CD4-positive, alpha-beta T cell treated with Interferon alpha-2 for 1 hour (primary cell): ENCODE measurements around the gene MCAT.
"Not testable (repeated sequence)": the region's sequence is repeated elsewhere in the genome, so short reads cannot be mapped to it uniquely, and the experiment has no call there.

Experiments used
- DNase-seq, 2 donors: peaks; one replicate each; pipeline ENCODE4 v3.0.0-alpha.2; 2020 to 2022

MCAT gene

DNA sequence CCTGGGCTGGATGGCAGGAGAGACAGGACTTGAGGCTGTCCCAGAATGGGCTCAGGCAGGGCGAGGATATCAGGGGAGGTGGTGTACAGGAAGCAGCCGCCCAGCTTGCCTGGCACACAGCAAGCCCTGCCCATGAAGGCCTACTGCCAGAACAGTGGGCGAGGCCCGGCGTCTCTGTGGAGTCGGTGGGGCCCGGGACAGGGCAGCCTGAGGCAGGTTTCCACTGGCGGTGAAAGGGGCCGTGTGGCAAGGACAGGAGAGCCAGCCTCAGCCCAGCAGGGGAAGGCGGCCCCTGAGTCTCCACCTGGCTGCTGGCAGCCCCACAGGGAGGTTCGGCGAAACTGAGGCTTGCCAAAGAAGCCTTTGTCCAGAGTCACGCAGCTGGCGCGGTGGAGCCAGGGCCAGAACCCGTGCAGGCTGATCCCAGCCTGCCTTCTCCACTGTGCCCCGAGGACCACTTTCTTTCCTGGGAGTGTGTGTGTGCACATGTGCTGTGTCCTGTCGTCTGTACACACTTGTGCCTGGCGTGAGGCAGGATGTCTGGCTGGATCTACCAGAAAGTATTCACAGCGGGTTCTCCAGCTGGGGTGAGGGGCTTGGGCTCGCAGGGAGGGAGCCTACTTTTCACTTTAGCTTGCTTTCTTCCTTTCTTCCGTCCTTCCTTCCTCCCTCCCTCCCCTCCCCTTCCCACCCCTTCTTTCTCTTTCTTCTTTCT, 9.3 kb upstream of the MCAT start:
- peak; percentile 48 to 69 for DNase-seq

DNA sequence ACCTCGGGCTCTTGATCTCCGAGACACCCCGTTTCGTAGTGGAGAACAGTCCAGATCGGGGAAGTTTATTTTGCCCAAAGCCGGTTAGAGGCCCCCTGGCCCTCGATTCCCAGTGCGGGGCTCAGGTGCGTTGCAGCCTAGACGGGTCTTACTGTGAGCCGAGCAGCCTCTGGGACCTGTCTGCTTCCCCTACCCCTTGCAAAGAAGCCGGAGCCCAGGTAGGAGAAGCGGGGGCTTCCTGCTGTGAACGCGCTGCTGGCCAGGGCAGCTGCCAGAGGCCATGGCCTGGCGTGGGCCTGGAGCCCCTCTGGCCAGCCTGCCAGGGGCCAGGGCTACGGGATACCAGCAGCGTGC, 8.8 kb upstream of the MCAT start:
- DNase-seq = no peak

DNA sequence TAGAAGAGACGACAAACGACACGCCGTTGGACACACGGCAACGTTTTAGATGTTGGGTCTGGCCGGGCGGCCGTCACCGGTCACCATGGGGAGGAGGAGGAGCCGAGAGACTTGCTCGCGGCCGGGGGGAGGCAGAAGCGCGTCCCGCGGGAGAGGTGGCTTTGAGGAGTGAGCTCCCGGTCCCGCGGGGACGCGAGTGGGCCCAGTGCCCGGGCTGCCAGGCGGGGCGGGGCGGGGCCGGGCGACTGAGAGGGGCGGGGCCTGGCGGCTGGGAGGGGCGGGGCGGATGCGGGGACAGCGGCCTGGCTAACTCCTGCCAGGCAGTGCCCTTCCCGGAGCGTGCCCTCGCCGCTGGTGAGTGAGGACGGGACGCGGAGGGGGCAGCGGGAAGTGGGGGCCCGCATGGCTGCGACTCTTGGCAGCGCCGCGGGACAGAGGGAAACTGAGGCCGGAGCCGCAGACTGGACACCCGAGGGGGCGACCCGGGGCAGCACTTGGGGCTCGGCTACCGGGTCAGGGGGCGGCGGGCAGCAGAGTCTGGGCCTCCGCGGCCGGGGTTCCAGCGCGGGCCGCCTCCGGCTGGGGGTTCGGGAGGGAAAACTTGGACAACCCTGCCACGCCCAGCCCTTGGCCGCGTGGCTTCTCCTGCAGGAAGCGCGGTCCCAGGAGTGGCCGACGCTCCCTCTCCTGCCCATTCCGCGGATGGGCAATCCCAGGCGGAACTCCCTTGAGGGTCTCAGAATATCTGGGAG, 8.2 kb upstream of the MCAT start, which contains the start of gene TSPO:
Gene TSPO (plus strand): TSS at position 309 of the 752 bp plus-strand sequence. CDS start 7,680 bp downstream, outside the sequence.
- peak; percentile 53 to 75 for DNase-seq

DNA sequence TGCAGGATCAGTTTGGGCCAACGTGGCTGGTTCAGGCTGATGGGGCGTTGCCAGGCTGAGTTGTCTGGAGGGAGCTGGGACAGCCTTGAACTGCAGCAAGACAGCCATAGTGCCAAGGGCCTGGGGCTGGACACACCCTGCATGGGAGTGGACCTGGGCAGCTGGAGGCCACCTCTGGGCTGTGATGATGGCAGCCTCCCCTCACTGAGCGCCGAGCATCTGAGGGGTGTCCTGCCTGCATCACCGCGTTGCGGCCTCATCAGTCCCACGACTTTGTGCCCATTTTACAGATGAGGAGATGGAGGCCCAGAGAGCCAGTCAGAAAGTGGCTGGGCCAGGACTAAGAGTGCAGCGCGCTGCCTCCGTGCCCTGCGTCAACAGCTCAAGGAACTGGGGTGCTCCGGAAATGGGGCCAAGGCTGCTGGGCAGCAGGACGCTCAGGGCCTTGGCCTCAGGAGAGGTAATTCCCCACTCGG, 7.6 kb upstream of the MCAT start:
- peak in 1 of 2 donors; percentile 15 for DNase-seq

DNA sequence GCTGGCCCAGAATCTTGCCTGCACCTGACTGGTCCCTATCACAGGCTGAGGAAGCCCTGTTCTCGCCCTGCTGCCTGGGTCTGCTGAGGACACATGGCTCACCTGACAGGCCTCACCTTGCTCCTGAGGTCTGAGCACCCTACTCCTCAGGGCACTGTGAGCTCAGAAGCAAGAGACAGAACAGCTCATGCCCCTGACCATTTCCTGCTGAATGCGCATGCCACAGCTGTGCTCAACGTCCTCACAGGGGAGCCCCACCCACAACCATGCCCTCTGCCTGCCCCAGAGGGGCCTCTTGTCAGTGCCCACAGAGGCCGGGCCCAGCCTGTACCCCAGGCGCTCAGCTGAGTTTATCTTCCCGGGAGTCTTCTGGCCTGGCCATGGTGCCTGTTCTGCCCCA, 5.4 kb upstream of the MCAT start:
- DNase-seq = no peak

DNA sequence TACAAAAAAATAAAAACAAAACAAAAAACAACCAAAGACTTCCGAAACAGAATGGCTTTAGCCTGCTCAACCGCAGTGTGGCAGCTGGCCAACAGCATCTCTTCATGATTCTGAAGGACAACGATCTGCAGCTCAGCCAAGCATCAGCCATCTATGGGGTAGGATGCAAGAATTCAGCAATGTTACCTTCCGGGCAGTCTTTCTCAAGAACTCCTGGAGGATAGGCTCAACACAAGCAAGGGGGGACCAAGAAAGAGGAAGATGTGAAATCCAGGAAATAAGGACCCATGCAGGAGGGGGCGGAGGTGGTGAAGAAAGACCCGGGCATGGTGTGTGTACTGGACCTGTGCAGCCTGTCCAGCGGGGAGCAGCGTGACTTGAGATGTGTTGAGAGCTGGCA, 4.6 kb upstream of the MCAT start:
- DNase-seq = no peak

DNA sequence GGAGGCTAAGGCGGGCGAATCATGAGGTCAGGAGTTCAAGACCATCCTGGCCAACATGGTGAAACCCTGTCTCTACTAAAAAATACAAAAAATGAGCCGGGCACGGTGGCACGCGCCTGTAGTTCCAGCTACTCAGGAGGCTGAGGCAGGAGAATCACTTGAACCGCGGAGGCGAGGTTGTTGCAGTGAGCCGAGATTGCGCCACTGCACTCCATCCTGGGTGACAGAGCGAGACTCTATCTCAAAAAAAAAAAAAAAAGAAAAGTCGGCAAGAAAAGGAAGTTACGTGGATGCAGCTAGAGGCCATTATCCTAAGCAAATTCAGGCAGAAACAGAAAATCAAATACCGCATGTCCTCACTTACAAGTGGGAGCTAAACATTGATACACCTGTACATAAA, 3.1 kb upstream of the MCAT start:
- peak in 1 of 2 donors; percentile 46 for DNase-seq

DNA sequence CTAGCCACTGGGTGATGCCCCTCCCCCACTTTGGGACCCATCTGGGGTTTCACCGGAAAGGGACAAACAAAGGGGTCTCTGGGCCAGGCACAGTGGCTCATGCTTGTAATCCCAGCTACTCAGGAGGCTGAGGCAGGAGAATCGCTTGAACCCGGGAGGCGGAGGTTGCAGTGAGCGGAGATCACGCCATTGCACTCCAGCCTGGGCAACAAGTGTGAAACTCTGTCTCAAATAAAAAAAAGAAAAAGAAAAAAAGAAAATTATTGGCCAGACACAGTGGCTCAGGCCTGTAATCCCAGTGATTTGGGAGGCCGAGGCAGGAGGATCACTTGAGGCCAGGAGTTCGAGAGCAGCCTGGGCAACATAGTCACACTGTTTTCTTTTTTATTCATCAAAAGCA, 2.2 kb upstream of the MCAT start:
- not testable (repeated sequence) for DNase-seq

DNA sequence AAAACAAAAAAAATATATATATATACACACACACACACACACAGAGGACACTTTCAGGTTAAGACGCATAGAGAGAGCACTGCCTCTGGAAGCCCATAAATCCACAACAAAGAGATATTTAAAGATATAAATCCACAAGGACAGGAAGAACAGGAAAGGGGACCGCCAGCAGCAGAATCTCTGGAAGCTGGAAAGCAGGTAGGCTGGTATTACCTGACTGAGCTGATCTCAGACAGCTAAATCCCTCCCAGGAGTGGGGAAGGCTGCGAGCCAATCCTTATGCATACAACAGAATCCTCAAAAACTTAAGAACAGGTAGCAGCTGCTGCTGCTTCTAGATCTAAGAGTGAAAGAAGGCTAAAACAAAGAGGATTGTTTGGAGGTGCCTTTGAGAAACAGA, 1.8 kb upstream of the MCAT start:
- no peak for DNase-seq

DNA sequence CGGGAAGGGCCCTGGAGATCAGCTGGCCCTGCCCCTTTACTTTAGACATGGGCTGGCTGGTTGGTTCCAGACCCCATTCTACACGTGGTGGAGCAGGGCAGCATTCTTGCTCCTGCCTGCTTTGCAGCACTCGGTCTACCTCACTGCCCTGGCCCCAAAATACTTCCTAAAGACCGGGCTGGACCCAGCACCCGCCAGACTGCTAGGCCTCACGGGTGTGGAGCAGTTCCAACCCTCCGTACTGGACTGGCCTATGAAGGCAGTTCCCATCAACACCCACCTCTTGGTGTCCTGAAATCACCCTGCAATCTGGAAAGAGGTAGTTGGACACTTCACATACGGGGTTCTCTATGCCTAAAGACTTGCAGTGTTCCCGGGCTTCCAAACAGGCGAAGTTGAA, 6.4 kb downstream of the MCAT start:
- no peak for DNase-seq

DNA sequence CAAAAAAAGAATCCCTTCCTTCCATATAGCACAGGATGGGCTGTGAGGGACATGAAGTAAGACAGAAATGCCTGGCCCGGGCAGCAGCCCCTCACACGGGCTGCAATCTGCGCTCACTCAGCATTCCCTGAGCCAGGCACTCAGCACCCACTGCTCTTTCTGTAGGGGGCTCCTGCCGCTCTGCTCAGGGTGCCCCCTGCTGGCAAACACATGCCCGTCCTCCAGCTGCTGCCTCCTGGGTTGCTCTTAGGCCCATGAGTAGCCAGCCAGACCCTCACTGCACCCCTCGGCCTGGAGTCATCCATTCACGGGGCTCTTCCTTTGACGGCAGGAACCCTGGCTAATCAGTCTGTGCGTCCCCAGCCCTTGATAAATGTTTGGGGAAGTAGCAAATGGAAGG, 6.9 kb downstream of the MCAT start:
- peak; percentile 43 to 52 for DNase-seq

DNA sequence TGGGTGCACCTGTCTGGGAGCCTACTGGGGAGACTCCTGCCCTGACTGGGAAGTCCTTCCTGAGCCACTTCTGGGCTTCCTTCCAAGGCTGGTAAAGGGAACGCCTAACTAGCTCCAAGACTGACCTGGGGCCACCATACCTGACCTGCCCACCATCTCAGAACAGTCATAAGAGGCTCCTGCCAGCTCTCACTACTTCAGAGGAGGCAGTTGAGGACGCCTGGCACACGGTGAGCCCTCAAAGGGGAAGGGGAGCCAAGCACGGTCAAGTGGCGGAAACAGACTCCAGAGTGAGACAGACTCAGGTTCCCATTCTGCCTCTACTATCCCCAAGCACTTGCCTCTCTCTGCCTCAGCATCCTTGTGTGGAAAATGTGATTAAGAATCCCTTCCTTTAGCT, 7.6 kb downstream of the MCAT start:
- no peak for DNase-seq

DNA sequence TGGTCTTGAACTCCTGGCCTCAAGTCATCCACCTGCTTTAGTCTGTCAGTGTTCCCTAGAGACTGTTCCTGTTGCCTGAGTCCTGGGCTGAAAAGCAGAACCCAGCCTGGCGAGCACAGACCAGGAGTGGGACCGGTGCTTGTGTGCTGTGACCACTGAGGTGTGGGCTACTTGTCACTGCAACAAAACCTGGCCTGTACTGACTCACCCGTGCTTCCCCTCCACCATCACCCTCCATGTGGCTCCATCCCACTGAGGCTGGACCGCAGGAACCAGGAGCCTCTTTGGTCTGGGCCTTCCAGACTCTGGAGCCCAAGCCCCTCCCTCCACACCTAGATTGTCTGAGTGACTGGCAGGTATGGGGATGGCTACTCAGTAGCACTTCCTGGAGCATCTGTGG, 8.6 kb downstream of the MCAT start:
- no peak for DNase-seq

DNA sequence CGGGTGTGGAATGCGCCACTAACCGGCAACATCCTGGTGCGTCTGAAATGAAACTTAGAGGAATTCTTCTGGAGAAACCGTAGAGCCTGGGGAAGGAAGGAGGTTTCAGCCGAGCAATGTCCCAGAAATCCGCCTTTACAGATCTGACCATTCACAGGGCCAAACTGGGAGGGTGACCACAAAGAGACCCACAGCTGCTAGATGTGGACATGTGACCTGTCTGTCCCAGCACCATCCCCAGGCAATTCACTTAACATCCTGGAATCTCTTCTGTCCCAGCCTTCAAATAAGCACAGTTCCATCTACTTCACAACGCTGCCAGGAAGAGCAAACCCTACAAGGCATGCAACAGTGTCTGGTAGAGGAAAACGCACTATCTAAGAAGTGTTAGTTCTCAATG, 9.8 kb downstream of the MCAT start:
- no peak for DNase-seq

DNA sequence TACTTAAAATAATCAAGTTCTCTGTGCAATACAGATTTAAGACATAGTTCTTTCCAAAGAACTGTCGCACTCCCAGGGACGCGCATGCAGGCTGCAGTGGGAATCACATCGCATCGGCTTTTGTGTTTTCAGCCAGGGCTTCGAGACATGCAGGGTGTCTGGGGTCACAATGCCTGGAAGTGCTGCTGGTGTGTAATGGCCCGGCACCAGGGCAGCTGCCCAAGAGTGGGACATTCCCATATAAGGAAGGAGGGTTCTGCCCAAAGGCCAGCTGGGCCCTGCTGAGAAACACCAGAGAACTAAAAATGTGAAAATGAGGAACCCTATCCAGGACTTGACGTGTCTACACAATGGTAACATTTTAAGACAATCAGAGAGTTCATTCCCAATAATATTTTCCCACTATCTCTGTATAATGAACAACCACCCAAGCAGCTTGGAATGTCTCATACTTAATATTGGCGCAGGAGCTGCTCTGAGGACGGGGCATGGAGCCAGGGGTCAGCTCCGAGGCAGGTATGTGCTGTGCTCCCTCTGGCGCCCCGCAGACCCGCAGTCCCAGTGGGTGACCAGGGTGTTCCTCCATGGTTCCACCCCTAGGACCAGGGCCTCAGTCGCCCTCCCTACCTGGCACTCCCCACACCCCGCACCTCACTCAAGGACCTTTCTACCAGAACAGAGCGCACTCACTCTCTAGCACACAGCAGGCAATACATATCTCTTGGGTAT, 11.3 kb downstream of the MCAT start:
- no peak for DNase-seq

DNA sequence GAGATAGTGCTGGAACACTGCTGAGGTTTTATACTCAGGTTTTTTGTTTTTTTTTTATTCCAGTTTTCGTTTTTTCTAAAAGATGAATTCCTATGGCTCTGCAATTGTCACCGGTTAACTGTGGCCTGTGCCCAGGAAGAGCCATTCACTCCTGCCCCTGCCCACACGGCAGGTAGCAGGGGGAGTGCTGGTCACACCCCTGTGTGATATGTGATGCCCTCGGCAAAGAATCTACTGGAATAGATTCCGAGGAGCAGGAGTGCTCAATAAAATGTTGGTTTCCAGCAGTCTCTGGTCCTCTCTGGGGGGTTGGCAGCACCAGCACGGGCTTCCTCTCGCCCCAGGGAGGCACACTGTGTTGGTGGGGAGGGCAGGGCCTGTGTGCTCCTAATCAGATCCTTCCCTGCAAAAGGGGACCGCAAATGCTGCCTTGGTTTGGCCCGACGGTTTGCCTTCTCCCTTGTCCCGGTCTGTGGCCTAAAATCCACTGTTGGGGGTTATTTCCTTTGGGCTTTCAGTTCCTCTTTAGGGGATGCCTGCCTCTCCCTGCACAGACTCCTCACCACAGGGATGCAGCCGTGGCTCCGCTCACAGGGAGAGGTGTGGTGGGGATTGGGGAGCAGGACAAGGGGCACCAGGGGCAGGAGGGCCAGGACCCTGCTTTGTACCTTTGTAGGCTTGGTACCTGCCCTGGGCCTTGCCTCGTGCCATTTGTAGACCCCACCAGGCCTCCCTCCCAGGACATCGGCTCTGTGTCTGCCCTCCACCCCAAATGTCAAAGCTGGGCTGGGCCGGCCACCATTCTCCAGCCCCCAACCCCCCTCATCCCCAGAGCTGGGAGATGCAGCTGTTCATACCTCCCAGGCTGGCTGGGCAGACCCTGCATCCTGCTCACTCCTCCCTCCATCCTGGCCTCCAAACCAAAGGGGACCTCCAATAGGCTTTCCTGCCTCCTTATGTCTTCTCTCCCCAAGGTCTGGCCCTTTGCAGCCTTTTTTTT, 13.5 kb downstream of the MCAT start:
- DNase-seq = no peak

DNA sequence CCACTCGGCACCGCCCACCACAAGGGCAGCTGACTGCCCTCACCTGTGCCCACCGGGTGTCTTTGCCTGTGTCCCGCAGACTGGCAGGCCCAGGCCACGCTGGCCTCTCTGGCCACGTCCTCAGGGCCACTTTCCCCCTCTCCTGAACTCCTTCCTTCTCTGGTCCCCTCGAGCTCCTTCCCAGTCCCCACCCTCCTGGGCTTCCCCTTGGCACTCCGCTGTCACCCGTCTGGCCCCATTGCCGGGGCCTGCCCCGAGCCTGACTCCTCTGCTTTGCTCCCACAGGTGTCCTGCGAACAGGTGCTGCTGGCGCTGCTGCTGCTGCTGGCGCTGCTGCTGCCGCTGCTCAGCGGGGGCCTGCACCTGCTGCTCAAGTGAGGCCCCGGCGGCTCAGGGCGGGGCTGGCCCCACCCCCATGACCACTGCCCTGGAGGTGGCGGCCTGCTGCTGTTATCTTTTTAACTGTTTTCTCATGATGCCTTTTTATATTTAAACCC, 14.2 kb downstream of the MCAT start:
- DNase-seq = no peak

DNA sequence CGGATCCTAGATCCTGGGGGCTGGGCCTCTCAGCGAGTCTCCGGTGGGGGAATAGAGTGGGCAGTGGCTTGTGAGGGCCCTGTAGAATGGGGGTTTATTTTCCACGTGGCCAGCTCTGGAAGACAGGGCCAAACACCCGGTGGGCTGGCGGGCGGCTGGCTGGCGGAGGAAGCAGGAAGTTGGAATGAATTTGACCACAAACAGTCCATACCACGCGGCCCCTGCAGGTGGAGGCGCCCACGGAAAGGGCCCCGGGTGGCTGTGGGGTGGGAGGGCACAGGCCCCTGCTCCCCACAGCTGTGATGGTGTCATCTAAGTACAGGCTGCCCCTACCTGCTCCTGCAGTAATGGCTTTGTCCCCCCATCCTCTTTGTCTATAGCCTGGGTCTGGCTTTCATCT, 15.1 kb downstream of the MCAT start:
- DNase-seq = no peak

DNA sequence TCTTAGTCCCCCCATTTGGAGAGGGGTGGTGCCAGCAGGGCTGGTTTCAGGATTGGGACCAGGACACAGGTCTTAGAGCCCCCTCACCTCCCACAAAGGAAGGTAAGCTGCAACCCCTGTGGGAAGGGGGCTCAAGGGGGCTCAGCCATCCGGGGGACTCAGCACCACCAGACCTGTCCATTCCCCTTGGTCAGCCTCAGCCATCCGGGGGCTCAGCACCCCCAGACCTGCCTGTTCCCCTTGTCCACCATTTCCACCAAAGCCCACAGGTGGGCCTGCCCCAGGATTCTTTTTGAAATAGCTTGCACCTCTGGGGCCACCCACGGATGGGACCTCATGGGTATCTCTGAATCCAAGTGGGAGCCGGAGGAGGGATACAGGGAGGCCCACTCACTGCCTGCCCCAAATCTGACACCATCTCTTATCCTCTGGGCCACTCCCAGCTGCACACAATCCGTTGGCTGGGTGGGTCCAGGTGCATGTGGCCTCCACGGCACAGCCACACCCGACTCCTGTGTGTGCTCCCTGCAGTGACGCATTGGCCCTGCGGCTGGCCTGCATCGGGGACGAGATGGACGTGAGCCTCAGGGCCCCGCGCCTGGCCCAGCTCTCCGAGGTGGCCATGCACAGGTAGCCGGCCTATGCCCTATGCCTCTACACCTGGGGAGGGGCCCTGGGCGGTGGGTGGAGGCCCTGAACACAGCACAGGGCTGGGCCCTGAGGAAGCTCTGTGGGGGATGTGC, 15.9 kb downstream of the MCAT start:
- no peak for DNase-seq

DNA sequence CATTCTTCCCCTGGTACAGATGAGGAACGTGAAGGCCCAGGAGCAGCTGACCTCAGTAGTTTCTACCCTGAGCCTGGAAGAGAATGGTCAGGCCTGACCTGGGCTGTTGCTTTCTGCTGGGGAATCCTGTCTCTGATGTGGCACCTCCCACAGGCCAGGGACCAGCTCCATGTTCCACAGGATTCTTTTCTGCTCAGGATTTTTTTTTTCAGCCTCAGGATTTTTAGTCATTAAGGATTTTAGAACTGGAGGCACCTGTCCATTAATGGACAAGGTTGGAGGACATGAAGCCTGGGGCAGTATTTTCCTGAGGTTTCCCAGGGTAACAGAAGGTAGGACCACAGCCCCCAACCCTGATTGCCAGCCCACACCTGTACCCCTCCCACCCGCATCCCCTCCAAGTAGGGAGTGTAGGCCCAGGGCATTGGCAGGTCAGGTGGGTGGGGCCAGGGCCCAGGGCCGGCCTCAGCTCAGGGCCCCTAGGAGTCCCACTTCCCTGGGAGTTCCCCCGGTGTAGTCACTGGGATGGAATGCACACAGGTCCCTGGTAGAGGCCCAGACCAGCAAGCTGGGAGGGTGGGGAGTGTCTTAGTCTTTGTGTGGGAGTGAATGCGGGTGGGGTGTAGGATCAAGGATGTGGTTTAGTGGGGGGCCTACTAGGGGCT, 16.6 kb downstream of the MCAT start:
- DNase-seq = no peak

DNA sequence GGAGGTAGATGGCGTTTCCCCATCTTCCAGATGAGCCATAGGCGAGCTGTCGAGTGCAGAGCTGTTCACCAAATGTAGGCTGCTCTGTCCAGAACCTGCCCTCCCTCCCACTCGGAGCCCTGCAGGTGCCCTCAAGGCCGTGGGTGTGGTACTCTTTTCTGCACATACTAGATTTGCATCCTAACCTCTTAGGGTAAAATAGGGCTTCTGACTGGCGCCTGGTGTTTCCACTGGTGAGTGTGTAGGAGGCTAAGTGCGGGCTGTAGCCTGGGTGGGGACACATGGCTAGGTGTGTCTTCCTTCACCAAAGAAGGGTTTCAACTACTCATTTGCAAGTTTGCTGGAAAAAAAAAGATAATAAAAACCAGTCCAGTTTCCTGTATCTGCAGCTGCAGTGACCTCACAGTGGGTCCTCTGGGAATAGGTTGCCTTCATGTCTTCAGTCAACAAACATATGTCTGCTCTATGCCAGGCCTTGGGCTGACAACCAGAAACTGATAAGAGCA, 24.2 kb downstream of the MCAT start:
- no peak for DNase-seq
